RWPE1 (cell line): ENCODE measurements around the gene ATP11A.
"Not testable (repeated sequence)": the region's sequence is repeated elsewhere in the genome, so short reads cannot be mapped to it uniquely, and the experiment has no call there.

Source experiments
- CTCF ChIA-PET: fragments of 350-600 bp; sonication (Branson Sonifier 250); formaldehyde crosslinking; extraction: SDS; loops from one replicate; lab custom pipeline; 2021; lab: Yijun Ruan, JAX
- POLR2A ChIA-PET: fragments of 400-600 bp; formaldehyde crosslinking; extraction: SDS; loops from one replicate; lab custom pipeline; 2020; ENCODE audit warnings: antibody characterized with exemption; ENCODE audit not compliant: low non-redundant PET; lab: Yijun Ruan, JAX
- DNase-seq: peaks from one replicate; pipeline ENCODE4 v3.0.0; 2012; ENCODE audit warnings: low spot score
- H3K27ac ChIP-seq: fragments of 450-650 bp; 2 replicates; pipeline ENCODE4 v1.5.1; 2017
- CTCF ChIP-seq: fragments of 450-650 bp; conservative IDR thresholded peaks from 2 replicates; pipeline ENCODE4 v1.5.1; 2017; ENCODE audit warnings: low read depth, mild to moderate bottlenecking

ATP11A gene

GRCh38 chr13:112838038-112838841 is 148.4 kb downstream of the ATP11A start:
- POLR2A ChIA-PET: no interaction called here

DNA sequence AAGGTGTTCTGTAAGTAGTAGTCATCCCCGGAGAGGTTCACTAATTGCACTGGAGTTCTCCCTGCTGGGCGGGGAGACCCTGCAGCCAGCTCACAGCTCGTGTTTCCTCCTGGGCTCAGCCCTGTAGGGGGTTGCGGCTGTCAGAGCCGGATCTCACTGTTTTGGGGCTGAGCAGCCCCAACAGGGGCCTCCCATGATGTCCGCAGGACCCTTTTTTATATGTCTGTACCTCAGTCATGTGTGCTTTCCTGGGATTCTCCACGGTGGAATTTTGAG is 148.9 kb downstream of the ATP11A start:
- POLR2A ChIA-PET: no interaction called here
- CTCF ChIA-PET: interaction anchor here (0.9 kb wide), 1 partner anchor 11 kb away, joined by 4 read pairs; no protein-coding TSS in a partner anchor
- TF ChIP-seq CTCF: no peak
- DNase-seq: no peak
- no peak overlapping the region for H3K27ac ChIP-seq

More at GRCh38 chr13:112838038-112838841, 148.4 kb downstream of the ATP11A start:
- H3K27ac ChIP-seq: no peak overlapping the region
- no peak for TF ChIP-seq CTCF
- DNase-seq: no peak
- CTCF ChIA-PET: no interaction called here

DNA sequence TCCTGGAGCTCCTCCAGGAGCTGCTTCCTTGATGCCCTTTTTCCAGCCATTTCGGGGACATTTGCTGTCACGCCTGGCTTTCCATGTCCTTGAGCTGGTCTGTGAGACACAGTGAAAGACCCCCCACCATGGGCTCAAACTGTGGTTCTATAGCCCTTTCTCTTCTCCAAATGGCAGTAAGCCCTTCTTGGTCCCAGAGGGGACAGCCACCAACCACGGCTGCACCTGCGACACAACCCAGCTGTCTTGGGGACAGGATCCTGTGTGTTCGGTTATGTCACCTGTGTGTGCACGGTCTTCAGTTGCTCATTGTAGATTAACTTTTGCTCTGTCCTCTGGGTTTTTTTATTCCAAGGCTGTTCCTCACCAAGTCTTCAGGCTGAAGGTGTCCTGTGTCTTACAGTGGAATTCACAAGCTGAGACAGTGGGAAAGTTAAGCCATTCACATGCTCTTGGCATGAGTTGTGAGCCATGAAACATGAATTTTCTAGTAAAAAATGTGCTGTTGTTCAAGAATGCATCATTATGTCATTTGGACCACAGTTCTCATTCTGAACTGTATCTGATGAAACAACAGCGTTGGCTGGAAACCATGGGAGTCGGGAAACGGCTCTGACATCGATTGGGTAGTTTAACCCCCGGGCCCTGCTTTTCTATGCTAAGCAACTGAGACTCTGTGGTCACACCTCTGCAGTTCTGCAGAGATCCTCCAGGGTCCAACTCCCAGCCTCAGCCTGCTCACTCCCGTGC is 149.7 kb downstream of the ATP11A start:
- ChIA-PET CTCF (interaction anchor here (0.9 kb wide), 1 partner anchor 10 kb away, joined by 4 read pairs; no protein-coding TSS in a partner anchor), POLR2A (no interaction called here)
- no peak for DNase-seq
- H3K27ac ChIP-seq: no peak overlapping the region
- no peak for TF ChIP-seq CTCF

- POLR2A ChIA-PET: no interaction called here
- no peak for DNase-seq
- CTCF ChIA-PET: no interaction called here
- TF ChIP-seq CTCF: no peak
- H3K27ac ChIP-seq: no peak overlapping the region
Observed at GRCh38 chr13:112840472-112841302, 150.8 kb downstream of the ATP11A start.

GRCh38 chr13:112841303-112842015 is 151.6 kb downstream of the ATP11A start:
- POLR2A ChIA-PET, H3K27ac ChIP-seq, CTCF ChIA-PET, DNase-seq: not testable (repeated sequence)

- CTCF ChIA-PET: no interaction called here
- no peak overlapping the region for H3K27ac ChIP-seq
- no peak for TF ChIP-seq CTCF
- no peak for DNase-seq
- POLR2A ChIA-PET: no interaction called here
Observed at GRCh38 chr13:112842343-112842856, 152.6 kb downstream of the ATP11A start.
